Measurements from ENCODE around the gene SPG7.
"Not testable (repeated sequence)": the region's sequence is repeated elsewhere in the genome, so short reads cannot be mapped to it uniquely, and the experiment has no call there.

Gene SPG7

DNA sequence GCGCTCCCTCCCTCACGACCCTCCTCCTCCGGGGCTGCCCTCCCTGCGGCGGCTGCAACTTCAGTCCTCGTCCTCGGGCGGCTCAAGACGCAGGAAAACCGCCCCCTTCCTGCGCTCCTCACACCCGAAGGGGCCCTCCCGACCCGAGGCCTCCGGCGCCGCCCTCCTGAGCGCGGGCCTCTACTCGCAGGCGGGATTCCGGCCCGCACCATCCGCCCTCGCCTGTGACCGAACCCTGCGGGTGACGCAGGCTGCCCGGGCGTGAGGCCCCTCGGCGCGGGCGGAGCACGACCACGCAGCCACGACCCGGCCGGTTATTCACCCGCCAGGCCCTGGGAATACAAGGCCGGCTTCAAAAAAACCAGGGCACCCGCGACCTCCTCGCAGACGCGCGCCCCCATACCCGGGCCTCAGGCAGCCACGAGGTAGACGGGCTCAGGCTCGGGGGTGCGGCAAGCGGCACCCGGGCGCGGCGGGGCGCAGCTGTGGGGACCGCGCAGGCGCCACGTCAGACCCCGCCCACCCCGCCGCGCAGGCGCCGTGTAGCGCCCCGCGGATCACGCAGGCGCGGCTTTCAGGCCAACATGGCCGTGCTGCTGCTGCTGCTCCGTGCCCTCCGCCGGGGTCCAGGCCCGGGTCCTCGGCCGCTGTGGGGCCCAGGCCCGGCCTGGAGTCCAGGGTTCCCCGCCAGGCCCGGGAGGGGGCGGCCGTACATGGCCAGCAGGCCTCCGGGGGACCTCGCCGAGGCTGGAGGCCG lies at the start of gene SPG7:
Gene SPG7 (plus strand): TSS at position 570 of the 757 bp plus-strand sequence. CDS start 15 bp downstream, at position 585.
- peak; percentile 64 for DNase-seq (ENCODE audit: low spot score)

DNA sequence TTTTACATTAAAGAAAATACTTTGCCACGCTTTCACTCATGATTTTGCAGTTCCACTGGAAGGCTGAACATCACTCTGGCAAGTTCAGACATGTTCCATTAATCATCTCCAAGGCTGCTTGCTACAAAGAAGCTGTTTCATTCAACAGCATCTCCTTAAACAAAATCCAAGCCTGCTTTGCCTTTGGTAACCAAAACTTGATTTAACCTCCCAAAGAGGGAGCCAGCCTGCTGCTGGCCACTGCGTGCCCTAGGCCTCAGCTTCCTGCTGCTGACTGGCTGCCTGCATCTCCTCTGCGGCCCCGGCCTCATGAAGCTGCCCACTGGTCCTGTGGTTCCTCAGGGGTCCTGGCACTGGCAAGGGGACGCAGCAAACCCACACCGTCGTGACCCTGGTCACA lies 49.7 kb upstream of the SPG7 start:
- no peak for DNase-seq (ENCODE audit: low spot score)

DNA sequence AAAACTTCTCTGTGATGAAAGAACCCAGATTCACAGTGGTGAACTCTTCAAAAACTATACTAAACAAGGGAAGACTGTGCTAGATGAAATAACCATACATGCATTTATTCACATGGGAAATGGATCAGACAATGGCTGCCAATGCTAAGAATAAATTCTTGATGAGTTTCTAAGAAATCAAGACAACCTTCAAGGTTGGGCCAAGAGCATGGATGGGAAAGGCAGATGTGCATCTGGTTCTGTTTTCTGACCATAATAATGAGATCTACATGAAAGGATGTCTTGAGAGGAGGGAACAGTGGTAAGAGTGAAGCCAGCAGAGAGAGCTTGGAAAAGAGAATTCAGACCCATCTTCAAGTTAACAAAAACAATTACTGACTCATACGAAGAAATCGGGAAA lies 49.2 kb upstream of the SPG7 start:
- no peak for DNase-seq (ENCODE audit: low spot score)

DNA sequence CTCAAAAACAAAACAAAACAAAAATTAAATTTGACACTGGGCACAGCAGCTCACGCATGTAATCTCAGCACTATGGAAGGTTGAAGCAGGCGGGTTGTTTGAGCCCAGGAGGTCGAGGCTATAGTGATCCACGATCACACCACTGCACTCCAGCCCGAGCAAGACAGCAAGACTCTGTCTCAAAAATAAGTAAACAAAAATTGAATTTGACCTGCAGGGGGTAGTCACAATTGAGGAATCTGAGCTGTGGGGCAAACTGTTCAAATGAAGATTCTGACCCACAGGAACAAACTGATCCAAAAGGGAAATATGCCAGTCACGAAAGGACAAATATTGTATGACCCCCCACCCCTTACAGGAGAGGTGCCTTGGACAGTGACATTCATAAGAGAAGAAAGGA lies 47.6 kb upstream of the SPG7 start:
- DNase-seq (ENCODE audit: low spot score): no peak

DNA sequence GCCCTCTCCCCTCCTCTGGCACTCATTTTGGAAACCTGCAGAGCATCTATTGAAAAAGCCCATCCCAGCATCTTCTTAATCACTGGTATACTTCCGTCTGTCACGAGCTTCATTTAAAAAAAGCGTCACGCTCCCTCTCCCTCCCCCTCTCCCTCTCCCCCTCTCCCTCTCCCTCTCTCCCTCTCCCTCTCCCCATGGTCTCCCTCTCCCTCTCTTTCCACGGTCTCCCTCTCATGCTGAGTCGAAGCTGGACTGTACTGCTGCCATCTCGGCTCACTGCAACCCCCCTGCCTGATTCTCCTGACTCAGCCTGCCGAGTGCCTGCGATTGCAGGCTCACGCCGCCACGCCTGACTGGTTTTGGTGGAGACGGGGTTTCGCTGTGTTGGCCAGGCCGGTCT lies 46.3 kb upstream of the SPG7 start:
- not testable (repeated sequence) for DNase-seq (ENCODE audit: low spot score)

DNA sequence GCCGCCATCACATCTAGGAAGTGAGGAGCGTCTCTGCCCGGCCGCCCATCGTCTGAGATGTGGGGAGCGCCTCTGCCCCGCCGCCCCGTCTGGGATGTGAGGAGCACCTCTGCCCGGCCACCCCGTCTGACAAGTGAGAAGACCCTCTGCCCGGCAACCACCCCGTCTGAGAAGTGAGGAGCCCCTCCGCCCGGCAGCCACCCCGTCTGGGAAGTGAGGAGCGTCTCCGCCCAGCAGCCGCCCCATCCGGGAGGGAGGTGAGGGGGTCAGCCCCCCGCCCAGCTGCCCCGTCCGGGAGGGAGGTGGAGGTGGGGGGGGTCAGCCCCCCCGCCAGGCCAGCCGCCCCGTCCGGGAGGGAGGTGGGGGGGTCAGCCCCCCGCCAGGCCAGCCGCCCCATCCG lies 45.6 kb upstream of the SPG7 start:
- not testable (repeated sequence) for DNase-seq (ENCODE audit: low spot score)

DNA sequence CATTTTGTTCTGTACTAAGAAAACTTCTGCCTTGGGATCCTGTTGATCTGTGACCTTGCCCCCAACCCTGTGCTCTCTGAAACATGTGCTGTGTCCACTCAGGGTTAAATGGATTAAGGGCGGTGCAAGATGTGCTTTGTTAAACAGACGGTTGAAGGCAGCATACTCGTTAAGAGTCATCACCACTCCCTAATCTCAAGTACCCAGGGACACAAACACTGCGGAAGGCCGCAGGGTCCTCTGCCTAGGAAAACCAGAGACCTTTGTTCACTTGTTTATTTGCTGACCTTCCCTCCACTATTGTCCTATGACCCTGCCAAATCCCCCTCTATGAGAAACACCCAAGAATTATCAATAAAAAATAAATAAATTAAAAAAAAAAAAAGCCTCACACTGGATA lies 44.9 kb upstream of the SPG7 start:
- DNase-seq (ENCODE audit: low spot score): not testable (repeated sequence)

DNA sequence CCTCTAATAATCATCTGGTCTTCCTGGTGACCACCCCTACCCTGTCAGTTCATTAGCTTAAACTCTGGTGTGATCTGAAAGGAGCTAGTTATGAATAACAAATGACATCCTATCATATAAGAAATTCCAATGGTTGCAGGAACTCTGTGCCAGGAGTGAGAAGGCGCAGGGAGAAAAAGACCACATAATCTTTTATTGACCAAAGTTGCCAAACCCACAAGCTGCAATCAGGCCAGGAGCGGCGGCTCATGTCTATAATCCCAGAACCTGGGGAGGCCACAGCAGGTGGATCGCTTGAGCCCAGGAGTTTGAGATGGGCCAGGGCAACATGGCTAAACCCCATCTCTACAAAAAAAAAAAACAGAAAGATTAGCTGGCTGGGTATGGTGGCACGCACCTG lies 41.3 kb upstream of the SPG7 start:
- no peak for DNase-seq (ENCODE audit: low spot score)

DNA sequence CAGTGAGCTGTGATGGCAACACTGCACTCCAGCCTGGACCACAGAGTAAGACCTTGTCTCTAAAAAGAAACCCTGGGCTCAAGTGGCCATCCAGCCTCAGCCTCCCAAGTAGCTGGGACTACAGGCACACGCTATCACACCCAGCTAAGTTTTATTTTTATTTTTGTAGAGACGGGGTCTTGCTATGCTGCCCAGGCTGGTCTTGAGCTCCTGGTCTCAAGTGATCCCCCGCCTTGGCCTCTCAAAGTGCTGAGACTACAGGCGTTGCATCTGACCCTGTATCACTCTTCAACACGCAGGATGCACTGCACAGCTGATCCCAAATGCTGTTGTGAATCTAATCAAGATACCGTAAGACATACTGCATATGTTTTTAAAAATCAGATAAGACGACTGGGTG lies 40.8 kb upstream of the SPG7 start:
- no peak for DNase-seq (ENCODE audit: low spot score)

DNA sequence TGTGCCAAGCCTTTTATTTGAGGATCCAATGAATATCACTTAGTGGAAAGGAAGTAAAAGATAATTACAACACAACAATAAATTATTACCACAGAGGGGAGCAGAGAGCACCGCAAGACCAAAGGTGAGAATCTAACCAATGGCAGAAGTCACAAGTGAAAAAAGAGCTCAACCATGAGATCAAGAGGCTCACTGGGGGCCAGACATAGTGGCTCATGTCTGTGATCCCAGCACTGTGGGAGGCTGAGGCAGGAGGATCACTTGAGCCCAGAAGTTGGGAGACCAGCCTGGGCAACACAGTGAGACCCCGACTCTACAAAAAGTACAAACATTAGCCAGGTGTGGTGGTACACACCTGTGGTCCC lies 35.5 kb upstream of the SPG7 start:
- DNase-seq (ENCODE audit: low spot score): peak; percentile 42

DNA sequence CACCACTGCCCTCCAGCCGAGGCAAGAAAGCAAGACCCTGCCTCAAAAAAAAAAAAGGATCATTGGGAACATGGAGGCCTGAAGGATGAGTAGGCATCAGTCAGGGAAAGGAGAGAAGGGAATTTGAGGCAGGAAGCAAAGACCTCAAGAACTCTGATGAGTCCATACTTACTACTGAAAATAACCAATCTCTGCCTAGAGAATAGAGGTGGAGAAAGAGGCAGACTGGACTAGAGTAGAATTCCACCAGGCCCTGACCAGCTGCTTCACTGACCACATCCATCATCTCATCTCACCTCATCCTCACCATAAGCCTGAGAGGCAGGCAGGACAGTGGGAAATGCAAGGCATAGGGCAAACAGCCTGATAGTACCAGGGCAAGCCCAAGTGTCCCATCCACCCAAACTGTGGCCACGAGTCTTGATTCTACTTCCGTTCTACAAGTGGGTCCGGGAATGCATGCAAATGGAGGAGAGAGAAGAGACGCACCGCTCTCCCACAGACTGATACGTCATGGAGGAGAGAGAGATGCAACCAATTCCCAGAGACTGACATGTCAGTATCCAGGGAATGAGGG lies 35.0 kb upstream of the SPG7 start:
- DNase-seq (ENCODE audit: low spot score): no peak

DNA sequence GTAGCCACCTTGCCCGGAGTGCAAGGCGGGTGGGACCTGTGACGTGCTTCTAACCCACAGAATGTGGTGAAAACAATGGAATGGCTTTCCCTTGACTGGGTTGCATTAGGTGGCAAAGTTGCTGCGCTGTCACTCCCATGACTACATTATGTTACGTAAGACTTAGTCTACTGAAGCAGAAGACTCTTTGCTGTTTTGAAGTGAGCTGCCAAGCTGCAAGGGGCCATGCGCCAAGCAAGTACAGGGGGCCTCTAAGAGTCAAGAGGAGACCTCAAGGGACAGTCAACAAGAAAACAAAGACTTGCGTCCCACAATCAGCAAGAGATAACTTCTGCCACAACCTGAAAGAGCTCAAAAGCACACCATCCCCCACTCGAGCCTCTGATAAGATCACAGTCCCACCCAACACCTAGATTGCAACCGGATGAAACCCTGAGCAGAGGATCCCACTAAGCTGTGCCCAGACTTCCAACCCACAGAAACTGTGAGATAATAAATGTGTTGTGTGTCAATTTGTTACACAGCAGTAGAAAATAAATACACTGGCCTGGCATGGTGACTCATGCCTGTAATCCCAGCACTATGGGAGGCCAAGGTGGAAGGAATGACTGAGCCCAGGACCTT lies 34.3 kb upstream of the SPG7 start:
- DNase-seq (ENCODE audit: low spot score): no peak

DNA sequence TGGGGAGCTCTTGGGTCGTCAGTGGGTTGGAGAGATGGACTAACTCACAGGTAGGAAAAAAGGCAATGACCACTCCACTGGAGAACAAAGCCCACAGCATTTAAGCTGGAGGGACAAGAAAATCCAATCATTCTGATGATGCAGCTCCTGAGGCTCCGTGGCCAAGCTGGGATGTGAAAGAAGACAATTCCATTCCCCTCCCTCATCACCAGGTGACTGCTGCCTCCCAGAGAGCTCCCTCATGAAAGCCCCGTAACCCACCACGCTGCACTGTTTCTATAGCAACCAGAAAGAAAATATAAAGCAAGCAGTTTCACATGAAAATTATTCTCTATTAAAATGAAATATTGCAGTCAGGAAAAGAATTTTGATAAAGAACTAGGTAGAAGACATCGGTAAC lies 33.1 kb upstream of the SPG7 start:
- no peak for DNase-seq (ENCODE audit: low spot score)

DNA sequence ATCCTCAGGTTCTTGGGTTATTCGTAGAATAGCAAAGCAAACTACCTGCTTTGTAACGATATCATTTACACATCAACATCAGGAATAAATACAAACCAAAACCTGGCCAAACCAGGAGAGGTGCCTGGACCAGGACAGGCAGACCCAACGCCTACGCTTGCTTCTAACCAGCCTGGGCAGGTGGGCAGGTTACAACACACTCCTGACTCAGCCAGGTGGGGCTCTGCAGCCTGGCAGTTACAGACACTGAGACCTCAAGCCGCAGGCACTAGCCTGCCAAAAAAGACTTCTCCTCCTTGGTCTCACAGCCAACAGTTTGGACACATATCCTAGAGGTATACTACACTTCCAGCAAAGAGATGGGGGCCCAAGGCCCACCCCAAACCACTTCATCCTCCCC lies 31.8 kb upstream of the SPG7 start:
- DNase-seq (ENCODE audit: low spot score): no peak

DNA sequence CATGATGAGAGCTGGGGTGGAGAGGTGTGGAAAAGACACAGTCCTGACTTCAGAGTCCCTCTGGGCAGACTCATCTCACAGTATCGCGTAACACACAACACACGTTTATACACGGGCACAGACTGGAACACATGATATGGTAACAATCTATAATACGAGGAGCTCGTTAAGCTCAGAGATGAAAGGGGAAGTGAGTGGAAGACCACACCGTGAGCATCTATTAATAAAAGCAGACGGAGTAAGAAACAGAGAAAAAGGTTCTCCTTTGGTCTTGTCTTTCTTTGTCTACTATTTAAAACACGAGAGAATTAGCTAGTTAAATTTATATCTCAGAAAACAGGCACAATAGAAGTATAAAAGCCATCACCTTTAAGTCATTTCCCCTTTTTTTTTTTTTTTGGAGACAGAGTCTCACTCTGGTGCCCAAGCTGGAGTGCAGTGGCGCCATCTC lies 31.4 kb upstream of the SPG7 start:
- no peak for DNase-seq (ENCODE audit: low spot score)

DNA sequence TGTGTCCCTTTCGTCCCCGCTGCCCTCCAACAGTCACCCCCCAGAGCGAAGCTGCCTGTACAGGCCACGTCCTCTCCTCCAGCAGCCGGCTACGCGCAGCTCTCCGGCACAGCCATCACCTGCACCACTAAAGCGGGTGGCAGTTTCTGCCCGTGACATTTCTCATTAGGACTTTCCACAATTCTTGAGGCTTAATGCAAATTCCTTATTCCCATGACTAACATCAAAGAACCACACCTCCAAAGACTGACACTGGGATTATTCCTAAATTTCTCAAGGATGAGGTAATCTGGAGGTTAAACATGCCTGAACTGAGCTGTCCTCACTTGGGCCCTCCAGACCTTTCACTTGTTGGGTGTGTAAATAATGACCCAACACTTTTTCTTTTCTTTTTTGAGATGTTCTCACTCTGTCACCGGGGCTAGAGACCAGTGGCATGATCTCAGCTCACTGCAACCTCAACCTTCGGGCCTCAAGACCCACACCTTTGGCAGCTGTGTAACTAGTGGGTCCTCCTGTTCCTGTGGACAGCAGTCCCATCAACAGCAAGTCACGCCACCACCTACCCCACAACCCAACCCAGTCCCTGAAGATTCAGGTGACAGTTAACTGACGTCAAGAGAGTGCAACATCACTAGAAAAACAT lies 29.5 kb upstream of the SPG7 start:
- DNase-seq (ENCODE audit: low spot score): no peak

DNA sequence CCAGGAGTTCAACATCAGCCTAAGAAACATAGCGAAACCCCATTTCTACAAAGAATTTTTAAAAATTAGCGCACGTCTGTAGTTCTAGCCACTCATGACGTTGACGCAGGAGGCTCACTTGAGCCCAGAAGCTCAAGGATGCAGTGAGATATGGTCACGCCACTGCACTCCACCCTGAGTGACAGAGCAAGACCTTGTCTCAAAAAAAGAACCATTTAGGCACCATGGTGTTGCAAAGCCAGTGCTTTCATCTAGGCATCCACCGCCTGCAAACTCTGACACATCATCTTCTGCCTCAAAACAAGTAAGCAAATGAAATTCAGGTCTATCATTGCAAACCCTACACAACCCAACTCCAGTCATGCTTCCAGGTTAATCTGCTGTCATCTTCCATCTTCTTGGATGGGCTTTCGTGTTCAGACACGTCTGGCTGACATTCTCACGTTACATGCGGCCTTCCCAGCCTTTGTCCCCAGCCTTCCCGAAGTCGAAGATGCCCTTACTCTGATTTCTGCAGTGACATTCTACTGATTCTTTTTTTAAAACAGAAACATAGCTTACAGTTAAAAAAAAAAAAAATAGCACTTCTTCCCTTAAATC lies 26.7 kb upstream of the SPG7 start:
- DNase-seq (ENCODE audit: low spot score): no peak

DNA sequence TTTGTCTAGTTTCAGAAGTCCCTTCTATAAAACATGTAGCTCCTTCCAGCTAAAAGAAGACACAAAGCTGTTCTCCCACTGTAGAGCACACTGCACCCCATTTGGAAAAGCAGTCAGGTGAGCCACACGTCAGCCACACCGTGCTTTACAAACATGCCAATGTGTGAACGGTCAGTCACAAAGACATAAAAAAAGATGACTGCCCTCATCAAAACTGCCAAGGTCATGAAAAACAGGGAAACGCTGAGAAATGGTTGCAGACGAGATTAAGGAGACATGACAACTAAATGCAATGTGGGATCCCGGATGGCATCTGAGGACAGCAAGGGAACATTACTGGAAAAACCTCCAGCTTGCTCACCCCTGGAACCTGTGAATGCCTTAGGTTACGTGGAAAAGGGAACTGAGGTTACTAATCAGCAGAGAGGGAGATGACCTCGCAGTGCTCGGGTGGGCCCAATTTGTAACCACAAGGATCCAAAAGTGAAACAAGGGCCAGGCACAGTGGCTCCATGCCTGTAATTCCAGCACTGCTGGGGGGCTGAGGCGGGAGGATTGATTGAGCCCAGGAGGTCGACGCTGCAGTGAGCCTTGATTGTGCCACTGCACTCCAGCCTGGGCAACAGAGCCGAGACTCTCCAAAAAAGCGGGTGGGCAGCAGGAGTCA lies 25.9 kb upstream of the SPG7 start:
- no peak for DNase-seq (ENCODE audit: low spot score)

DNA sequence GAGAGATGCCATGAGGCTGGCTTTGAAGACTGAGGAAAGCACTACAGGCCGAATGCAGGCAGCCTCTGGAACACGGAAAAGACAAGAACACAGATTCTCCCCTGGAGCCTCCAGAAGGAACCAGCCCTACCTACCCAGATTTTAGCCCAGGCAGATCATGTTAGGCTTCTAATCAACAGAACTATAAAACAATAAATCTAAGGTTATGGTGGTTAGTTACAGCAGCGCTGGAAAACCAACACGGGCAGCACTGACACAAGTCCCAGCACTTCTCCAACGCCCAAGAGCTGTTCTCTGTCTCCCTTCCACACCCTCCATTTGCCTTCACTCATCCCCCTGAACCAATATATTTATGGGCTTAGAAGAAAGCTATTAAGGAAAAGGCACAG lies 25.4 kb upstream of the SPG7 start:
- DNase-seq (ENCODE audit: low spot score): no peak

DNA sequence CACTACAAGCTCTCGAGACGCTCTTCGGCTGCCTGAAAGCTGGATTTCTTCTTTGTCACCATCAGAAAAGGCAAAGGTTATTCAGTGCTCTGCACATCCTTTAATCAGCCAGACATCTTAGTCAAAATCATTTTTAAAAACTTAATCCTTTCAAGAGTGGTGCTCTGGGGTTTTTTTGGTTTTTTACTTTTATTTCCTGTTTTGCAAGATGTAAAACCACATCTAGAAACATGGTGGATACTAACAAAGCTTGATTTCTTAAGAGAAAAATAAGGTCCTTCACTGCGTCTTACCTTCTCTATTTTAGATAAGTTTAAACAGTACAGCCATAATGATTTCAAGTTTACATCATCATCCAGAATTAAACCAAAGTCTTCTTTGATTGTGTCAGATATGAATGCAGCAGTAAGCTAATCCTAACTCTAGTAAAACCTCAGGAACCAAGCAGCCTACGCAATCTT lies 24.1 kb upstream of the SPG7 start:
- DNase-seq (ENCODE audit: low spot score): no peak

DNA sequence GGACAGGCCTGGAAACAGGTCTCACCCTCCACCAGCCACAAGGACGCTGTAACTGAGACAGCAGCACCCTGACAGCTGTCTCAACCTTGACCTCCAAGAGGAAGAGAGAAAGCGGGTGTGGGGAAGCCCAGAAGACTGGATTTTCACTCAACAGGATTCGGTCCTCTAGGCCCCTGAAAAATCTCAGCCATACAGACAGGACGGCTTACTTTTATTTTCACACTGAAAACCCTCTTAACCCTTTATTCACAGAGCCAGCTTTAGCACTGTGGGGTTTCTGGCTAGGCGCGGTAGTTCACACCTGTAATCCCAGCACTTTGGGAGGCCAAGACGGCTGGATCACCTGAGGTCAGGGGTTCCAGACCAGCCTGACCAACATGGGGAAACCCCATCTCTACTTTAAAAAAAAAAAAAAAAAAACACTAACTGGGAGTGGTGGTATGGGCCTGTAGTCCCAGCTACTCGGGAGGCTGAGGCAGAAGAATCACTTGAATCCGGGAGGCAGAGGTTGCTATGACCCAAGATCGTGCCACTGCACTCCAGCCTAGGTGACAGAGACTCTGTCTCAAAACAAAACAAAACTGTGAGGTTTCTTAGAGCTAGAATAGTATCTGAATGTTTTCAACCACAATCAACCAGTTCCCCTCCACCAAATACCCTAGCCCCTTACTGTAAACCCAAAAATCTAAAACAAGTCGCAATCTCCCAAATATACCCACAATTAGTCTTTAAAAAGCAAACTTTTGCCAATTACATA lies 23.1 kb upstream of the SPG7 start:
- no peak for DNase-seq (ENCODE audit: low spot score)
